ENCODE results near the gene PIH1D1. TPM values are rescaled to one million over a fixed set of nuclear protein-coding genes. Genes with fewer than 3 reads are reported as not detected.

Gene PIH1D1
- total and polyA plus RNA-seq, 2 of the 8 experiments (the other 6 are each of a cell fraction or from before 2014, with no cell fraction given) = 146 to 195 TPM

GRCh38 chr19:49427855-49428546 is 23.6 kb downstream of the PIH1D1 start:
- peak overlapping the region; percentile 67 for H2AFZ ChIP-seq (ENCODE audit: low read length)
- WGBS, 2 experiments (ENCODE audit: extremely low coverage in 1 of 2, insufficient coverage in 1 of 2, insufficient read length in 1 of 2, insufficient replicate concordance in 2 of 2, low coverage in 1 of 2, low lambda C conversion rate in 2 of 2, missing lambda C conversion rate in 1 of 2) = 3% methylated on average over 39 of the region's 45 CpGs; no CpG with 5 or more reads in 1 of the 2 experiments
- ChIA-PET POLR2A (ENCODE audit: partially characterized antibody) (interaction anchor here (0.8 to 5.0 kb wide), 8 partner anchors 8 to 65 kb away, joined by 3 to 21 read pairs (median 4); partner anchors contain the start of gene TEAD2), CTCF (ENCODE audit: partially characterized antibody) (interaction anchor here (0.8 to 5.2 kb wide), 7 partner anchors 8 to 127 kb away, joined by 4 to 49 read pairs (median 5); partner anchors contain the start of gene SLC17A7)
- H3K14ac ChIP-seq (ENCODE audit: insufficient read length) = no peak overlapping the region
- peak overlapping the region; percentile 87 for H3K18ac ChIP-seq (ENCODE audit: extremely low read depth, low read length)
- H3K79me1 ChIP-seq (ENCODE audit: low read depth, low read length) = no peaks in the 10 kb centered on the region
- FAIRE-seq (no peak), DNase-seq (ENCODE audit: low read depth in 1 of 2, low spot score in 2 of 2) (peak in 1 of 2 experiments; percentile 87)
- H3K4ac ChIP-seq (replicated peaks; ENCODE audit: insufficient read length, low read depth, low read length) = peak overlapping the region; percentile 87
- H4K5ac ChIP-seq (ENCODE audit: insufficient read length, low read depth, low read length) = peak overlapping the region; percentile 78
- H3K79me2 ChIP-seq (ENCODE audit: control insufficient read depth in 1 of 2, insufficient read depth in 2 of 2, low read length in 2 of 2) = no peaks in the 10 kb centered on the region
- peak overlapping the region; percentile 92 to 97 for H3K4me2 ChIP-seq (ENCODE audit: insufficient read depth in 1 of 2, low read depth in 2 of 2, low read length in 2 of 2)
- H4K8ac ChIP-seq (ENCODE audit: extremely low read depth, insufficient read depth, low read length) = peak overlapping the region; percentile 89
- peak overlapping the region; percentile 26; the same call in 1 of the 2 replicates for H3K27ac ChIP-seq (ENCODE audit: low read depth, low read length)
- H4K20me1 ChIP-seq (replicated peaks in 1 of 2; ENCODE audit: control insufficient read depth in 1 of 2, insufficient read depth in 2 of 2, low read length in 2 of 2) = no peaks in the 10 kb centered on the region
- peak overlapping the region; percentile 49 to 71 (median 54) for H3K4me3 ChIP-seq (ENCODE audit: extremely low read depth in 1 of 4, insufficient read depth in 2 of 4, low read depth in 3 of 4, low read length in 4 of 4)
- peak overlapping the region; percentile 60; the same call in 1 of the 2 replicates for H2BK12ac ChIP-seq (ENCODE audit: low read depth, low read length)
- peak overlapping the region; percentile 73 for H3K56ac ChIP-seq (replicated peaks; ENCODE audit: insufficient read length, low read depth, low read length)
- no peaks in the 10 kb centered on the region for H3K36me3 ChIP-seq (ENCODE audit: control insufficient read depth in 2 of 4, insufficient read depth in 4 of 4, low read length in 3 of 4)
- H4K91ac ChIP-seq (replicated peaks; ENCODE audit: insufficient read length, low read length) = peak overlapping the region; percentile 92
- no peak overlapping the region for H3K23ac ChIP-seq (ENCODE audit: insufficient read length)
- peak overlapping the region in 3 of 4 experiments; percentile 41 to 59 (median 54); a peak in 4 of 7 replicates for H3K9ac ChIP-seq (replicated peaks in 1 of 4; ENCODE audit: extremely low read depth in 1 of 4, low read depth in 3 of 4, low read length in 3 of 4)
- peaks cover 0 to 2% of the 10 kb centered on the region in 2 experiments; a peak in 1 of 4 replicates for H3K9me3 ChIP-seq (ENCODE audit: insufficient read depth in 2 of 2, low read depth in 1 of 2, low read length in 1 of 2)
- no peak overlapping the region for H2BK20ac ChIP-seq (ENCODE audit: low read length)
- peak overlapping the region; percentile 95; the same call in 1 of the 2 replicates for H2BK15ac ChIP-seq (ENCODE audit: low read length)
- 0 out of 2 replicates have a peak overlapping the region, but pooled peaks have one; percentile 53 for H2AK5ac ChIP-seq (ENCODE audit: low read depth, low read length)
- peak overlapping the region; percentile 78; the same call in 1 of the 2 replicates for H2BK5ac ChIP-seq (ENCODE audit: low read depth, low read length)
- H2BK120ac ChIP-seq (replicated peaks; ENCODE audit: low read depth, low read length) = no peak overlapping the region
- H3K4me1 ChIP-seq (replicated peaks in 1 of 4; ENCODE audit: control insufficient read depth in 3 of 4, insufficient read depth in 4 of 4, low read length in 3 of 4) = peaks cover 4 to 39% (median 22%) of the 10 kb centered on the region in 4 experiments
- H3K23me2 ChIP-seq (ENCODE audit: low read depth, low read length) = peaks cover 25% of the 10 kb centered on the region
- peaks cover 11 to 55% (median 51%) of the 10 kb centered on the region in 4 experiments for H3K27me3 ChIP-seq (replicated peaks in 1 of 4; ENCODE audit: control insufficient read depth in 3 of 4, extremely low read depth in 1 of 4, insufficient read depth in 3 of 4, low read length in 3 of 4)
- TF ChIP-seq SUZ12 (IDR thresholded peaks at IDR 0.05; ENCODE audit: low read length) (no peak), KDM5A (IDR thresholded peaks at IDR 0.05; ENCODE audit: low read length) (no peak), TEAD4 (IDR thresholded peaks at IDR 0.05; ENCODE audit: low read depth, low read length) (no peak), CHD1 (IDR thresholded peaks at IDR 0.05; ENCODE audit: low read depth, low read length) (no peak), RNF2 (IDR thresholded peaks at IDR 0.05; ENCODE audit: borderline replicate concordance, low read depth, low read length, missing control alignments, poor library complexity, severe bottlenecking) (no peak), CHD2 (IDR thresholded peaks at IDR 0.05; ENCODE audit: low read length) (no peak), ASH2L (IDR thresholded peaks at IDR 0.05; ENCODE audit: low read length) (peak; percentile 42), POU5F1 (IDR thresholded peaks at IDR 0.05; ENCODE audit: low read depth, low read length) (no peak), EP300 (IDR thresholded peaks at IDR 0.05; ENCODE audit: borderline replicate concordance in 1 of 2, low read depth in 2 of 2, low read length in 2 of 2) (no peak), PHF8 (conservative IDR thresholded peaks at IDR 0.05; ENCODE audit: low read depth, low read length) (0 out of 2 replicates have a peak, but pooled peaks have one; percentile 25)
- TF ChIP-seq, protein P1, sequence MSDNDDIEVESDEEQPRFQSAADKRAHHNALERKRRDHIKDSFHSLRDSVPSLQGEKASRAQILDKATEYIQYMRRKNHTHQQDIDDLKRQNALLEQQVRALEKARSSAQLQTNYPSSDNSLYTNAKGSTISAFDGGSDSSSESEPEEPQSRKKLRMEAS (IDR thresholded peaks at IDR 0.05) = peak; percentile 93

Measured in H1 (cell line).